ENCODE measurements around the gene MCOLN2.

MCOLN2 gene

DNA sequence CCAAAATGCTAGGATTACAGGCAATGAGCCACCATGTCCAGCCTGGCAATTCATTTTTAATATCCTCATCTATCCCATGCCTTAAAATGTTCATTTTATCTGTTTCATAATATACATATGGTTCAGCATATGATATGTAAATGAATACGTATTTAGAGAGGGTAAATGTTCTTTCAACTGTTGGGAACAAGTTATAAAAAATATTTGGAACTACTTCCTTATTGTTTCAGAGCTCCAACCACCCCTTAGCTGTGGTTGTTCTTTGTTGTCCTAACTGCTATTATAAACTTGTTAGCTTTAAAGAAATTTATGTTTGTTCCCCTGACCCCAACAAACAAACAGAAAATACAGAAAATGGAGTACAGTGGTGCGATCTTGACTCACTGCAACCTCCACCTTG, 14.5 kb downstream of the MCOLN2 start:
- DNase-seq = no peak

DNA sequence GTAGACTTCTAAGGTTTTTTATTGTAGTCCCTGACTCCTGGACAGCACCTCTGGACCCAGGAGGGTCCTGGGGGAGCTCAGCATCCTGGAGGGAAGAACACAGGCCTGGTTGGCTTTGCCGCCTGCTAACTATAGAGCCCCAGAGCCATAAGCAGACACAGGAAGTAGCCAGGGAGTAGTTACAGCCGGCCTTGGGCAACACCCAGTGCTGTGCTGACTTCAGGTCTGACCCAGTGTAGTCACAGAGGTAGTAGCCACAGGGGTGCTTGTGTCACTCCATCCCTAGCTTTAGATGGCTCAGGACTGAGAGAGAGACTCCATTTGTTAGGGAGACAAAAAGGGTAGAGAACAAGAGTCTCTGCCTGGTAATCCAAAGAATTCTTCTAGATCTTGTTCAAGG, 21.9 kb downstream of the MCOLN2 start:
- DNase-seq = no peak

GRCh38 chr1:84973498-84974334, 23.2 kb downstream of the MCOLN2 start:
- no peak for DNase-seq

- peak; percentile 18 for DNase-seq
Measured at GRCh38 chr1:84972377-84972987, 24.4 kb downstream of the MCOLN2 start.

DNA sequence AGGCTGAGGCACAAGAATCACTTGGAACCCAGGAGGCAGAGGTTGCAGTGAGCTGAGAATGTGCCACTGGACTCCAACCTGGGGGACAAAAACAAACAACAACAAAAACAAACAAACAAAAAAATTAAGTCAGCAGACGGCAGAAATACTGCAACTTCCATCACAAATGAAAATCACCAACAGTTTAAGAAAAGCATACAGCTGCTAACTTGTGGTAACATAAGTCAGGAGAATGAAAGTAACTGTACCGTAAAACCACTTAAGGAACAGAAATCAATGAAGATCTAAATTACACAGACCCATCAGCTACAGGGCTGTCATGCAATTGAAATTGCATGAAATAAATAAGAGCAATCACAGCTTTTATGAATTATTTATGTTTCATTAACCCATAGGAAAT, 25.0 kb downstream of the MCOLN2 start:
- DNase-seq = no peak

DNA sequence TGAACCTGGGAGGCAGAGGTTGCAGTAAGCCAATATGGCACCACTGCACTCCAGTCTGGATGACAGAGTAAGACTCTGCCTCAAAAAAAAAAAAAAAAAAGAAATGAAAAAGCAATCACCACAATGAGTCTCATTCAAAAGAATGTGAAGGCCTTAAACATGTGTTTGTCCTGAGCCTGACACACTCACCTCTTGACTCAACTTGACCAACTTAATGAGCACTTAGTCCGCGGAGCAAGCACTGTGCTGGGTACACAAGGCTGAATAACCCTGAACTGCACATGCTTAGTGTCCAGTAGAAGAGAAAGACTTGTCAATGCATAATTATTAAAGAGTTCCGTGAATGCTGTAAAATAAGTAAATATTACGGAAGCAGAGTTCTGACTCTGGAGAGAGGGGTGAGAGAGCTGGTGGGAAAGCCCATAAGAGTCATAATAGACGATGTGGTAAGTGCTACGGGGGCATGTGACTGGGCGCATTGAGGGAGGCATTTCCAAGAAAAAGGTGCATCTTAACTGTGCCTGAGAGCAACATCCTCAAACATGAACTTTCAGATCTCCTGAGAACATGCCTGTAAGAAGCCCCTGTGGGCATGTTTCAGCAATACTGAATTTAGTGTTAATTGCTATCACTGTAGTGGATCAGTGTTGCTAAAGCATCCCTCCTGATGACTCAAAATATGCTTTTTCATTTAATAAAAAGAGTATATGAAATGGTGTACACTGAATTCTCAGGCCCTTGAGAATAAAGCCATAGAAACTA, 27.2 kb downstream of the MCOLN2 start:
- DNase-seq = no peak

DNA sequence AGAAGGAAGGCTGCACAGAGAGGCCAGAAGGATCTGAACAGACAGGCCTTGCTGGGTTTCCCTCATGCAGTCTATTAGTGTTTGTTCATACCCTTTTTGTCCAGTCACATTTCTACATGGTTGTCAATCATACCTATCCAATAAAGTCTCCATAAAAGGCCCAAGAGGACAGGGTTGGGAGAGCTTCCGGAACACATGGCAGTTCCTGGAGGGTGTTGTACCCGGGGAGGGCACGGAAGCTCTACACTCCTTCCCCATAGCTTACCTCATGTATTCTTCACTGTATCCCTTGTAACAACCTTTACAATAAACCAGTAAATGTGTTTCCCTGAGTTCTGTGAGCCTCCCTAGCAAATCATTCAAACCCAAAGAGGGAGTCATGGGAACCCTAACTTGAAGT, 28.0 kb downstream of the MCOLN2 start:
- DNase-seq = no peak

DNA sequence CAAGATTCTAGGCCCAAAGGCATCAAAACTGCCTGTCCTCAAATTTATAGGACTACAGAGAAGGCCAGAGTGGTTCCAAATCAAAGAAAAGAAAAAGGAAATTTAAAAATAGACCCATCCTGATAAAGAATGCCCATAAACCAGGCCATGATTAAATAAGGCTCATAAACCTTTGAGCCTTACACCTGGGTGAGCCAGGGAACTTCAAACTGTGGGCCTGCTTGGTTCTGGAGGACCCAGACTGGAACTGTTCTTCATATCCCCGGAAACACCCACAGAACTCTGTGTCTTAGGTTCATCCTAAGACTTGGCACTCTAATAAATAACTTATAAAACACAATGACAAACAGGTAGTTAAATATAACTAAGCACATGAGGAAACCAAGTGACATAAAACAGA, 28.8 kb downstream of the MCOLN2 start:
- DNase-seq = no peak

DNA sequence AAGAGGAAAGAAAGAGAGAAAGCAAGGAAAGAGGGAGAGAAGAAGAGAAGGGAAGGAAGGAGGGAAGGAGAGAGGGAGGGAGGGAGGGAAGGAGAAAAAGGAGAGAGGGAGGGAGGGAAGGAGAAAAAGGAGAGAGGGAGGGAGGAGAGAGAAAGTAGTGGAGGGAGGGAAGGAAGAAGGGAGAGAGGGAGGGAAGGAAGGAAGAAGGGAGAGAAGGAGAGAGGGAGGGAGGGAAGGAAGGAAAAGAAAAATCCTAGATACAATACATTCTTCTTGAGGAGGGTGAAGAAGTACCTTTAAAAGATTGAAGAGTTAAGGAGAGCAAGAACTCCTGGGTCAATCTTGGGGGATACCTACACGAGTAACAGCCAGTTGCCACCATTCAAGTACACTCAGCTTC, 29.2 kb downstream of the MCOLN2 start:
- DNase-seq = no peak

DNA sequence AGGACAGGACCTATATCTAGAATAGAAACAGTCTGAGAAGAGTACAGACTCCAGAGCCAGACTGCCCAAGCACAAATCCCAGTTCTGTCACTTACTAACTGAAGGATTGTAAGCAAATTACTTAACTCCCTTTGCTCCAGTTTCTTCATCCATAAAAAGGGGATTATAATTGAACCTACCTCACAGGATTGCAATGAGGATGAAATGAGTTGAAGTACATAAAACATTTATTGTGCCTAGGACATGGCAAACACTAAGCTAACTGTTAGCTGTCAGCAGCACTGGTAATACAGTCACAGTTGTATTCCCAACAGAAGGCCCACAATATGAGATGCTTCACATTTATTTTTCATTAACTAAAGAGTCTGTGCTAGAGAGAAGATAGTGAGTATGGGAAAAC, 33.9 kb downstream of the MCOLN2 start:
- DNase-seq = no peak

DNA sequence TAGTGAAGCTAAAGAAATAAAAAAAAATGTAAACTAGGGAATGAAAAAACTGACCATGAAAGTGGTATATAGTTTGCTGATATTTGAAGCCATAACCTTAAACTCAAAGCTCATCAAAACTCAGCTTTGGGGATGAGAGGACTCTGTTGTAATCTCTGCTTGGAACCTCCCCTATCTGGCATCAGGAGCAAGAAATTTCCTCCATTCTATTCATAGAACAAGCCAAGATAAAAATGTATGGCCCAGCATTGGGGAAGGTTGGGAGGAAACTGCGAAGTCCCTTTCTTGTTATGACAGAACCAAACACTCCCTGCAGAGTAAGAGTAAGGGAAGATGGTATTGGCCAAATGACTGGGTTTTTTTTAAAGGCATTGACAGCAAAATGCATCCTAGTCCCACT, 35.6 kb downstream of the MCOLN2 start:
- DNase-seq = no peak

GRCh38 chr1:84960371-84960770, 36.5 kb downstream of the MCOLN2 start:
- DNase-seq = no peak

DNA sequence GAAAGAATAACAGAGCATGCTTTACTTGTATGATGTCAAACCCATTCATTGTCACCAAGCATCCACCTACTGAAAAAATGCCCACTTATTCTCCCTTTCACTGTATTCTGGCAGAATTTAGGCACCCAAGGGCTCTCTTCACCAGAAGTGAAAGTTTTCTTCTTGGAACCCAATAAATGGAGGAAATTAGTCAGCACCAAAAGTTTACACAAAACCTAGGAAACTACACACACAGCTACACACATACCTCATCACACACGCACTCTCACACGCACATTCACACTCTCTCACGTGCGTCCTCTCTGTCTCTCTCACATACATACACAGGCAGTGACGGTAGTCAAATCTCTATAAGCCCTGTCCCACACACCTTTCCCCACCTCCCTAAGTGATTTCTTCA, 37.6 kb downstream of the MCOLN2 start:
- DNase-seq = peak; percentile 28

DNA sequence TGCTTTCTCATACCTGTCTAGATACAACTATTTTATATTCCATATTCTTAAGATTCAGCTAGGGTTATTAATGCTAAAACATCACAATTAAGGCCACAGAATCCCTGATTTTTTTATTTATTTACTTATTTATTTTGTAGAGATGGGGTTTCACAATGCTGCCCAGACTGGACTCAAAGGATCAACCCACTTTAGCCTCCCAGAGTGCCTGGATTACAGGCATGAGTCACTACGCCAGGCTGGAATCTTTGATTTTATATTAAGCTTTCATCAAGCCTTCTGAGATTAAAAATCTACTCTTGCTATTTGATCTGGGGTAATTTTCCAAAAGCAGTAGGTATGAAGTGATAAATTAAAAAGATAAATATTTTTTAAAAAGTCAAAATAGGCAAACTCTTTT, 38.9 kb downstream of the MCOLN2 start:
- no peak for DNase-seq

- DNase-seq = no peak
Measured at GRCh38 chr1:84956655-84957054, 40.3 kb downstream of the MCOLN2 start.

DNA sequence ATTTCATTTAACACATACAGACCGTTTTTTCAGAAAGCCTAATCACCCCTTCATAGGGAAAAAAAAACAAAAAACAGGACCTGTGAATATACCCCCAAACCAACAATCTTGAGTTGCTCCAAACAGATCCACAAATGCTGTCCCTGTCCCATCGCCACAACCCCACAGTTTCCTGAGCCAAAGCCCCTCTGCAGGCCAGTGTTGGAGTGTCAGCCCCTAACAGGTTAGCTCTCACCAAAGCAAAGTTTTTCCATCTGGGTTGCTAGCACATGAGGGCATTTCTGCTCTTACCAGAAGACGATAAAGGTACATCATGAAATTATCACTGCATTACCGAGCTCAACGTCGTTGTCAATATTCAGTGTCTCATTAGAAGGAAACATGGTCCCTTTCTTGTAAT, 40.8 kb downstream of the MCOLN2 start:
- no peak for DNase-seq

- DNase-seq = no peak
Measured at GRCh38 chr1:84949664-84950063, 47.2 kb downstream of the MCOLN2 start.

- no peak for DNase-seq
Measured at GRCh38 chr1:84947536-84948410, 49.1 kb downstream of the MCOLN2 start.

- DNase-seq = no peak
Measured at GRCh38 chr1:84946631-84947030, 50.3 kb downstream of the MCOLN2 start.

DNA sequence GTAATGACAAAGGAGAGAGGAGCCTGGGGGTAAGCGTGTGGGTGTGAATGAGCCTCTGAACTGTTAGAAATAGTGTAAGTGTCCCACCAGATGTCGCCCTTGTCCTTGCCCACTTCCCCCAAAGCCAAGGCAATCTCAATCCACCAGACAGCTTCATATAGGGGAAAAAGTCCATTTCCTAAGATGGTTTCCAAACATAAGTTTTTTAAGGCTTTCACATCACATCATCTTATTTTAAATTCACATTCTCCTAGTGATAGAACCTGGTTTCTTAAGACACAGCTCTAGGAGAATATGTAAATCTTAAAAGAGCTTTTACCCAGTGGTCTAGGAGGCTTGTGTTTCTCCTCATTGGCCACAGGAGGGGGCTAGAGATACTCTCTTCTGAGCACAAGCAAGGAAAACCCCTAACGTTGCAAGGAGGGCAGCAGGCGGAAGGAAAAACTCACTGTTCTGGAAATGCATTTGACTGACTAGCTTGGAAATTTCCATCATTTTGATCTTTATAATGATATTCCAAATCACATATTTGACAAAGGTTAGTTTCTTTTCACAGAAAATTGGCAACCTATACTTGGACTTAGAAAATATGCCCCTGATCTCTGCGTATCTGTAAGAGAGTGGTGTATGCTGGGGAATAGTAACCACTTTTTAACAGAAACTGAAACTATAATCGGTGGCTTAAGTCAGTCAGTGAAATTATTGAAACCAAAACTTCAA, 52.0 kb downstream of the MCOLN2 start:
- peak; percentile 92 for DNase-seq

GRCh38 chr1:84941843-84942242, 55.1 kb downstream of the MCOLN2 start:
- DNase-seq = no peak

- no peak for DNase-seq
Measured at GRCh38 chr1:84940481-84940880, 56.4 kb downstream of the MCOLN2 start.
